GM12892 (cell line): ENCODE measurements around the gene SHISA6.

ENCODE experiments used
- POLR2A ChIP-seq: IDR thresholded peaks from 2 replicates; pipeline ENCODE4 v1.6.1; 2011; ENCODE audit warnings: low read depth, low read length, control low read depth
- POLR2AphosphoS5 ChIP-seq: IDR thresholded peaks from 2 replicates; pipeline ENCODE4 v1.6.1; 2011; ENCODE audit warnings: low read depth, low read length, control low read depth
- TAF1 ChIP-seq: IDR thresholded peaks from 2 replicates; pipeline ENCODE4 v1.6.1; 2011; ENCODE audit warnings: low read depth, mild to moderate bottlenecking, control low read depth, low read length, borderline replicate concordance

GRCh38 chr17:11511696-11512095 lies 270.7 kb downstream of the SHISA6 start:
- TF ChIP-seq POLR2A (no peak), POLR2AphosphoS5 (no peak), TAF1 (no peak)
